Psoas muscle (tissue), 8 donors: ENCODE results near the gene TYMS. TPM values are rescaled to one million over a fixed set of nuclear protein-coding genes. Genes with fewer than 3 reads are reported as not detected.
A peak's percentile ranks its signal among the peaks of the same experiment; 100 is the strongest.

Experiments used
- ATAC-seq, 4 donors: fragments of 200-7000 bp; cut with Tn5 transposase; one replicate each; pipeline ENCODE4 v1.9.1; 2020; ENCODE audit warnings: moderate library complexity in 3 of 4, mild to moderate bottlenecking in 2 of 4
- DNase-seq, 2 donors: peaks; one replicate each; pipeline ENCODE4 v3.0.0-alpha.2; 2020
- H3K27ac ChIP-seq: fragments of 200-600 bp; one replicate; pipeline ENCODE4 v1.8.0; 2022
- H3K27me3 ChIP-seq, 3 donors: fragments of 200-600 bp in 1 of 3; one replicate each; pipeline versions ENCODE4 v1.6.1 to v1.8.0; 2013 to 2022; ENCODE audit warnings: low read length in 2 of 3, mild to moderate bottlenecking in 2 of 3, moderate library complexity in 1 of 3; ENCODE audit not compliant: insufficient read depth in 3 of 3
- H3K36me3 ChIP-seq, 2 donors: fragments of 200-600 bp in 1 of 2; one replicate each; pipeline versions ENCODE4 v1.6.1 to v1.8.0; 2013 to 2022; ENCODE audit warnings: low read depth in 1 of 2, mild to moderate bottlenecking in 1 of 2, moderate library complexity in 1 of 2; ENCODE audit not compliant: insufficient read depth in 1 of 2
- H3K4me1 ChIP-seq: fragments of 200-600 bp; one replicate; pipeline ENCODE4 v1.8.0; 2022
- H3K4me3 ChIP-seq: fragments of 200-600 bp; one replicate; pipeline ENCODE4 v1.8.0; 2022; ENCODE audit warnings: mild to moderate bottlenecking
- H3K9me3 ChIP-seq: fragments of 200-600 bp; one replicate; pipeline ENCODE4 v1.8.0; 2022
- CTCF ChIP-seq: fragments of 200-600 bp; IDR thresholded peaks from one replicate; pipeline ENCODE4 v1.8.0; 2022; ENCODE audit warnings: antibody characterized with exemption
- WGBS, 3 donors: extraction: QIAGEN DNeasy Blood & Tissue Kit; methylation state at CpG; one replicate each; pipeline versions ENCODE4 v1.1.6 to v1.1.7; 2013; 5-methylcytosine and 5-hydroxymethylcytosine counted together
- intact Hi-C, 2 donors: fragments of 100-400 bp; cut with DNase I; formaldehyde crosslinking; loops; one replicate each; pipeline versions ENCODE4 v1.11.0 to v1.14.2; 2022
- long read RNA-seq, 2 donors: library from polyadenylated mRNA; unstranded; transcript quantifications; one replicate each; pipeline ENCODE4 v2.0.0, GENCODE V29; 2021
- polyA plus RNA-seq, 3 donors: library from polyadenylated mRNA; stranded (reverse); fragments of 200-250 nt; gene quantifications; one replicate each; pipeline ENCODE4 v1.2.3, GENCODE V29; 2013
- total RNA-seq, 4 donors: library from RNA; stranded (reverse); fragmentation: NEBNext Ultra II Directional in 2 of 4; extraction: Animal tissue kit (Norgen Biotek cat#: 25700) in 2 of 4; gene quantifications; one replicate each; pipeline versions ENCODE4 v1.2.1 to v1.2.4, GENCODE V29; 2021 to 2023
- donor health status: healthy with polysubstance abuse.
- donor health status: DM: no; HTN: no; CAD: no; lungs with moderate emphysema.
- donor health status: Bipolar disorder and iron deficiency.
- donor health status: healthy.
- donor health status: DM: yes; HTN: yes; CAD: no.
- donor health status: DM: no; HTN: no; CAD: no.
- donor health status: DM: no; HTN: no; CAD: no.
- donor health status: DM: yes; HTN: yes; CAD: no.

Gene TYMS
- total RNA-seq (under 1 TPM in 3 of 4 donors, not detected in 1; 0.26 to 0.65 (median 0.32) TPM), polyA plus RNA-seq (under 1 TPM; 0.25 to 0.49 (median 0.31) TPM)
- long read RNA-seq, donor 1, partial matches to known transcripts = 0 of 1 reads
- long read RNA-seq, donor 1, other reads (novel, unspliced or antisense) = 0 of 1 reads
- long read RNA-seq, donor 2 = 0 reads

DNA sequence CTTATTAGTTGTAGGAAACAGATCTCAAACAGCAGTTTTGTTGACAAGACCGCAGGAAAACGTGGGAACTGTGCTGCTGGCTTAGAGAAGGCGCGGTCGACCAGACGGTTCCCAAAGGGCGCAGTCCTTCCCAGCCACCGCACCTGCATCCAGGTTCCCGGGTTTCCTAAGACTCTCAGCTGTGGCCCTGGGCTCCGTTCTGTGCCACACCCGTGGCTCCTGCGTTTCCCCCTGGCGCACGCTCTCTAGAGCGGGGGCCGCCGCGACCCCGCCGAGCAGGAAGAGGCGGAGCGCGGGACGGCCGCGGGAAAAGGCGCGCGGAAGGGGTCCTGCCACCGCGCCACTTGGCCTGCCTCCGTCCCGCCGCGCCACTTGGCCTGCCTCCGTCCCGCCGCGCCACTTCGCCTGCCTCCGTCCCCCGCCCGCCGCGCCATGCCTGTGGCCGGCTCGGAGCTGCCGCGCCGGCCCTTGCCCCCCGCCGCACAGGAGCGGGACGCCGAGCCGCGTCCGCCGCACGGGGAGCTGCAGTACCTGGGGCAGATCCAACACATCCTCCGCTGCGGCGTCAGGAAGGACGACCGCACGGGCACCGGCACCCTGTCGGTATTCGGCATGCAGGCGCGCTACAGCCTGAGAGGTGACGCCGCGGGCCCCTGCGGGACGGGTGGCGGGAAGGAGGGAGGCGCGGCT, at the start of gene TYMS:
TYMS (plus strand) TSS at position 343 of the 690 bp plus-strand sequence; CDS start at position 433, 90 bp downstream.
- Histone ChIP-seq H3K36me3 (no peaks in the 10 kb centered on the region), H3K4me3 (peak within 1 kb of the TSS; percentile 76), H3K9me3 (no peaks in the 10 kb centered on the region), H3K27ac (no peak within 1 kb of the TSS), H3K27me3 (peaks cover 0 to 66% (median 9%) of the 10 kb centered on the region in 3 donors), H3K4me1 (peaks cover 4% of the 10 kb centered on the region)
- WGBS, 3 donors = 0 to 1% (median 1%) methylated on average over 40 to 73 of the region's 79 CpGs
- intact Hi-C loops = no loop called here
- DNase-seq (peak; percentile 24 to 50), ATAC-seq (peak in 3 of 4 donors; percentile 49 to 59 (median 58))
- TF ChIP-seq CTCF = no peak

DNA sequence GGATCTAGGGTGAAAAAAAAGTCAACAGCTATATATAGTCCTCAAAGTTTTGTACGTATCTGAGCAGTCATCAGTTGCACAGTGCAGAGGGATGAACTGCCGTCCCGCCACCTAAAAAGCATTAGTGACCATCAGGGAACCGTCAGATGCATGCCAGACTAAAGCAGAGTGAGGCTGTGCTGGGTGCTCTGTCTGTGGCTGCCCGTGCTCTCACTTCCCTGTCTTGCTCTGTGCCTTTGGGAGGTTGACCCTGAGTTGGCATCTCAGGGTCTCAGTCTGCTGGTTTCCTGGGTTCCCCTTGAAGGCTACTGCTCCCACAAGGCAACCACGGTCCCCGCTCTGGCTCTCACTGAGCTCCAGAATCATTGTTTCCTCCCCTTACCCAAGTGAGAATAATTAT, 49.5 kb upstream of the TYMS start:
- ATAC-seq = no peak
- intact Hi-C loops = no loop called here
- no peak for TF ChIP-seq CTCF

DNA sequence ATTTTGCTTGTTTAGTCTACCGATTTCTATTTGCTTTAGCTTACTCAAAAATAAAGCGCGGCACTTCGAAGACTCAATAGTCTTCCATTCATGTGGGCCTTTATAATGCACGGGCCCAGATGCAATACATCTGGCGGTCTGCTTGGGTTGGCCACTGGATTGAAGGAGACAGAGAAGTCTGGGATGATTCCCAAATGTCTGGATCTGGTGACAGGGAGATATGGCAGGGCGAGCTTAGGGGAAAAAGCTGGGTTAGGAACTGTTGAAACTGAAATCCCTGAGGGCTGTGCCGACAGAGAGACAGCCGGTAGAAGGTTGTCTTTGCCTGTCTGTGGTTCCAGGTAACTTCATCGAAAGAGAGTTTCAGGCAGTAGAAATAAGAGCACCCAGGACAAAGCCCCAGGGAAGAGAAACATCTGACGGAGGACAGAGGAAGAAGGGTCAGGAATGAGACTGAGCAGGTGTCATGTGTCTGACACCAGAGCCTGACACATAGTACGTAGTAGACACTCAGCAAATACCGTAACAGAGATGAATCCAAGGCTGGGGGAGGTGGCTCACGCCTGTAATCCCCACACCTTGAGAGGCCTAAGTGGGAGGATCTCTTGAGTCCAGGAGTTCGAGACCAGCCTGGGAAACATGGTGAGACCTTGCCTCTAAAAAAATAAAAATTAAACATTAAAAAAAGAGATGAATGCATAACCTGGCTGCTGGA, 47.1 kb upstream of the TYMS start:
- ATAC-seq (no peak), DNase-seq (no peak)
- intact Hi-C loops = no loop called here
- Histone ChIP-seq H3K27me3 (no peaks in the 10 kb centered on the region), H3K4me3 (no peak overlapping the region), H3K36me3 (no peaks in the 10 kb centered on the region), H3K4me1 (no peaks in the 10 kb centered on the region), H3K9me3 (no peaks in the 10 kb centered on the region), H3K27ac (no peak overlapping the region)
- TF ChIP-seq CTCF = no peak
- WGBS, 3 donors = 70 to 72% (median 72%) methylated on average over 15 of the region's 15 CpGs

More for the DNA sequence above, 49.5 kb upstream of the TYMS start:
- Histone ChIP-seq H3K27me3 (no peaks in the 10 kb centered on the region), H3K9me3 (no peaks in the 10 kb centered on the region), H3K4me3 (no peak overlapping the region), H3K36me3 (no peaks in the 10 kb centered on the region), H3K4me1 (no peaks in the 10 kb centered on the region), H3K27ac (no peak overlapping the region)
- DNase-seq = no peak
- 82 to 85% (median 84%) methylated on average over 7 of the region's 7 CpGs for WGBS, 3 donors

DNA sequence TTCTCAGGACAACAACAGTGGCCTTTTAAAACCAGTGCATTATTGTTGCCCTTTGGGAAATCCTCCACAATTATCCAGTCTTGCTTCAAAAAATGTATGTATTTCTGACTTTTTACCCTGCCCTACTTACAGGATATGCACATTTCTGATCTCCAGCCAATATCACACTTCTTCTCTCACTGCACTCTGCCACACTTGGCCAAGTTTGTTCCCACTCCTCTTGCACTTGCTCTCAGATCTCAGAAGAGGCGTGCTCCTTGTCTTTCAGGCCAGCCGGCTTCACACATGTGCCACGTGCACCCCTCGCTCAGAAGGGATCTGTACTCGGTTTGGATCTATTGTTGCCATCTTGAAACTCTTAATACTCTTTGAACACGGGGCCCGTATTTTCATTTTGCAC, 45.3 kb upstream of the TYMS start:
- no peak for DNase-seq
- ATAC-seq = no peak
- WGBS, 3 donors = 88 to 90% (median 88%) methylated on average over 7 of the region's 7 CpGs
- Histone ChIP-seq H3K27me3 (no peaks in the 10 kb centered on the region), H3K27ac (no peak overlapping the region), H3K9me3 (no peaks in the 10 kb centered on the region), H3K4me1 (no peaks in the 10 kb centered on the region), H3K36me3 (no peaks in the 10 kb centered on the region), H3K4me3 (no peak overlapping the region)
- intact Hi-C loops = no loop called here
- TF ChIP-seq CTCF = no peak
